ENCODE results near the gene RASEF.

The RASEF gene

DNA sequence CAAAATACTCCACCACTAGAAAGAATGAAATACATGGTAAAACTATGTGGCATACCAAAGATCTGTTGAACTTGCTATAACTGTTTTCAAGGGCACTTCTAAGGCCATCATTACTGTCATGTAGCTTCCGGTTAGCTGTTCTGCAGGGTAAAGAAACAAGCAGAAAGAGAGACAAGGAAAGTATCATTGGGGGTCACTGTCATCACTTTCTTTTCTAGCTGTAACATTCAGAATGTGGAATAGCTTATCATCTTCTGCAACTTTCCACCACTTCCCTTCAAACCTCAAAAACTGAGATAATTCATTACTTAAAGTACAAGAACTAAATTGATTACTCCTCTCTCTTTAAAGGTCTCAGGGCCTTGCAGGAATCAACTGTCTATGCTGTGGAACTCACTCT is 57.6 kb downstream of the RASEF start:
- DNase-seq (ENCODE audit: low spot score in 2 of 2) (no peak), ATAC-seq (replicated peaks; ENCODE audit: extremely low read depth, poor library complexity, severe bottlenecking) (no peak)
- H3K4me1 Mint-ChIP-seq, result no peaks in the 10 kb centered on the region
- peaks cover 24% of the 10 kb centered on the region for H3K9me3 Mint-ChIP-seq
- no peaks in the 10 kb centered on the region for H3K27me3 Mint-ChIP-seq
- no peak overlapping the region for H3K4me3 Mint-ChIP-seq
- no peak overlapping the region for H3K27ac Mint-ChIP-seq (ENCODE audit: low read depth)
- H3K36me3 Mint-ChIP-seq (ENCODE audit: insufficient read depth), result no peaks in the 10 kb centered on the region

DNA sequence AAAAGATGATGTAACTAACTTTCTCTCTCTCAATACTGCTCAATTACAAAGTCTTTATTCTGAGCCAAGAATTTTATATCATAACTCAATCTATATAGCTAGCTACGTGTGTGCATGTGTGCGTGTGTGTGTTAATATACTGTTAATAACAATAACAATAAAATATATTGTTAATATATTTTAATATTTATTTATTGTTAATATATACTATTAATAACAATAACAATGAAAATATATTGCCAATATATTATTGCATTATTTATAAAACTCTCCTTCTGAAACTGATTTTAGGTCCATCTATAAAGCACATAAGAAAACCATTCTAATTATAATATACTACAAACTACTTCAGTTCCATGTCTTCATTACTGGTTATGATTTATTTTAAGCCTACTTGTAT is 60.6 kb downstream of the RASEF start:
- H3K36me3 Mint-ChIP-seq (ENCODE audit: insufficient read depth), result no peaks in the 10 kb centered on the region
- no peak overlapping the region for H3K4me3 Mint-ChIP-seq
- peaks cover 7% of the 10 kb centered on the region for H3K9me3 Mint-ChIP-seq
- H3K27ac Mint-ChIP-seq (ENCODE audit: low read depth), result no peak overlapping the region
- ATAC-seq (replicated peaks; ENCODE audit: extremely low read depth, poor library complexity, severe bottlenecking), result no peak
- DNase-seq (ENCODE audit: low spot score in 2 of 2), result no peak
- H3K4me1 Mint-ChIP-seq, result no peaks in the 10 kb centered on the region
- H3K27me3 Mint-ChIP-seq, result no peaks in the 10 kb centered on the region

DNA sequence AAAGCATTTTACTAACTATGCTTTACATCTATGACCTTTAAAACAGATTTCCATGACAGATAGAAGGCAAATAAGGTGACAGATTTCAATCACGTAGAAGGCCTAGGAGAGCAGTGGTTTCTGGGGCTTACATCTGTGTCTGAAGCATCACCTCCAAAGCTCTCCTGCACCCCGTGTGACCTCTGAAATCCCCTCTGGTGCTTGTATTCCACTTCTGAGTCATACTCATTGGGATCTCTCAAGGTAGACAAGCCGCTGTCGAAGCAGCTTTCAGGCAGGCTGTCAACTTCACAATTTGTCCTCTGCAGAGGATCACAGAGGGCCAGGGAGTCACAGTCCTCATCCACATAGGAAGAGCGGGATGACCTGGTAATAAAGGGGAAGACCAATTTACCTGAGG is 62.2 kb downstream of the RASEF start:
- DNase-seq (ENCODE audit: low spot score in 2 of 2) (no peak), ATAC-seq (replicated peaks; ENCODE audit: extremely low read depth, poor library complexity, severe bottlenecking) (no peak)
- H3K36me3 Mint-ChIP-seq (ENCODE audit: insufficient read depth), result no peaks in the 10 kb centered on the region
- peaks cover under 1% of the 10 kb centered on the region for H3K9me3 Mint-ChIP-seq
- H3K4me3 Mint-ChIP-seq, result no peak overlapping the region
- no peaks in the 10 kb centered on the region for H3K27me3 Mint-ChIP-seq
- no peak overlapping the region for H3K27ac Mint-ChIP-seq (ENCODE audit: low read depth)
- no peaks in the 10 kb centered on the region for H3K4me1 Mint-ChIP-seq

DNA sequence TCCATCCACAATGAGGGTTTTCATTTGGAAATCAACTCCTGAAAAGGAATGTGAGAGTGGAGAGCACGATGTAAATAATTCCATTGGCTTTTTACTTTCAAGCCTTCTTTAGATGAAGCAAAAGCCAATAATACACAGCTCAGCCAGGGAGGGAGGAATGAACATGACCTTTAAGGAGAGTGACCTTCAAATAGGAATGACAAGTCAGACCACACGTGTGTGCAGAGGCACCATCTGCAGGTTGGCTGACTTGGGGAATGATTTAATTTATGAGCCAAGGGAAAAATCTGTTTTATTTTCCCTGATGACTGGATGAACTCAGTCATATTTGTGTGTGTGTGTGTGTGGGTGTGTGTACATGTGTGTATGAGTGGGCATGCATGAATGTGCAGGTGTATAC is 64.5 kb downstream of the RASEF start:
- no peak for DNase-seq (ENCODE audit: low spot score in 2 of 2)

DNA sequence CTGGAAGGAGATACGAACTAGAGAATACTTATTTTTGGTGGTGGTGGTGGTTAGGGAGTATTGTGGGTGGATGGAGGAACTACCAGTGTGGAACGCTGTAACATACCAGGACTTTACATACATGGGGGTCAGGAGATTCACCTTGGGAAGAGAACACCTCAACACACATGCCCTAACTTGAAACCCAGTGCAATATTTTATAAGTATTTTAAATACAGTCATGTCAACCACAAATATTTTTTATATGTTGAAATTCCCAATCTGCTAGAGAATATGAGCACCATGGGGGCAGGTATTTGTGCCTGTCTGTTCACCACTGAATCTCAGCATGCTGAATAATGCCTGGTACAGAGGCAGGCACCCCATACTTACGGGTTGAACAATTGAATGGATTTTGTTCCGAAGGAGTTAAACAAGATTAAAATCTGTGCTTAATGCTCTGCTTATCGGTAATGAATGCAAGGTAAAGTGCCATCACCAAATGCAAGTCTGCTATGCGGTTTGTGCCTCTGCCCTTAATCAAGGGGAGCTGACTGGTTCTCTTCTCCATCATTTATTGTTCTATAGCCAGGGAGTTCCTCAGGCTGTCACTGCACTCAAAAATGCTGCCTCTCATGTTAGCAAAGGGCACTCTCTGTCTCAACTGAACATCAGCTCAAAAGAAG is 65.3 kb downstream of the RASEF start:
- no peak for DNase-seq (ENCODE audit: low spot score in 2 of 2)
- no peak for ATAC-seq (replicated peaks; ENCODE audit: extremely low read depth, poor library complexity, severe bottlenecking)
- Mint-ChIP-seq H3K27ac (ENCODE audit: low read depth) (no peak overlapping the region), H3K4me1 (no peaks in the 10 kb centered on the region), H3K27me3 (no peaks in the 10 kb centered on the region), H3K4me3 (no peak overlapping the region), H3K36me3 (ENCODE audit: insufficient read depth) (no peaks in the 10 kb centered on the region), H3K9me3 (no peaks in the 10 kb centered on the region)

More for the DNA sequence above, 64.5 kb downstream of the RASEF start:
- H3K4me1 Mint-ChIP-seq, result no peaks in the 10 kb centered on the region
- H3K27me3 Mint-ChIP-seq, result no peaks in the 10 kb centered on the region
- H3K4me3 Mint-ChIP-seq, result no peak overlapping the region
- H3K36me3 Mint-ChIP-seq (ENCODE audit: insufficient read depth), result no peaks in the 10 kb centered on the region
- no peak overlapping the region for H3K27ac Mint-ChIP-seq (ENCODE audit: low read depth)
- ATAC-seq (replicated peaks; ENCODE audit: extremely low read depth, poor library complexity, severe bottlenecking), result no peak
- H3K9me3 Mint-ChIP-seq, result no peaks in the 10 kb centered on the region

DNA sequence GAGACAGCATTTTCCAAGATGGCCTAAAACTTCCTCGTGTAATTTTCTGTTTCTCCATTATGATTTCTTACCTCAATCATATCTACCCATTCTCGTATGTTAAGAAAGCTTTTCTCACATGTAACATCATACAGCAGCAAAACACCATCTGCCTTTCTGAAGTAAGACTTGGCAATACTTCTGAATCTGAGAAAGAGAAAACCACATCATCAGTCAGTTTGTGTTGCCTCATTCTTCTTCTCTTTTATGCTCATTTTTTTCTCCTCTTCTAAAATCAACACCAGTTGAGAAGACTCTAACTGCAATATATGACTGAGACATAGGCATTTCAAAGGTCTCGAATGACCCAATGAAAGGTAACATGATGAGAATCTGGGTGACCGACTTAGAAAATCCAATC is 66.0 kb downstream of the RASEF start:
- H3K27ac Mint-ChIP-seq (ENCODE audit: low read depth), result no peak overlapping the region
- H3K4me3 Mint-ChIP-seq, result no peak overlapping the region
- no peak for DNase-seq (ENCODE audit: low spot score in 2 of 2)
- no peak for ATAC-seq (replicated peaks; ENCODE audit: extremely low read depth, poor library complexity, severe bottlenecking)
- H3K27me3 Mint-ChIP-seq, result no peaks in the 10 kb centered on the region
- no peaks in the 10 kb centered on the region for H3K4me1 Mint-ChIP-seq
- no peaks in the 10 kb centered on the region for H3K9me3 Mint-ChIP-seq
- H3K36me3 Mint-ChIP-seq (ENCODE audit: insufficient read depth), result no peaks in the 10 kb centered on the region

DNA sequence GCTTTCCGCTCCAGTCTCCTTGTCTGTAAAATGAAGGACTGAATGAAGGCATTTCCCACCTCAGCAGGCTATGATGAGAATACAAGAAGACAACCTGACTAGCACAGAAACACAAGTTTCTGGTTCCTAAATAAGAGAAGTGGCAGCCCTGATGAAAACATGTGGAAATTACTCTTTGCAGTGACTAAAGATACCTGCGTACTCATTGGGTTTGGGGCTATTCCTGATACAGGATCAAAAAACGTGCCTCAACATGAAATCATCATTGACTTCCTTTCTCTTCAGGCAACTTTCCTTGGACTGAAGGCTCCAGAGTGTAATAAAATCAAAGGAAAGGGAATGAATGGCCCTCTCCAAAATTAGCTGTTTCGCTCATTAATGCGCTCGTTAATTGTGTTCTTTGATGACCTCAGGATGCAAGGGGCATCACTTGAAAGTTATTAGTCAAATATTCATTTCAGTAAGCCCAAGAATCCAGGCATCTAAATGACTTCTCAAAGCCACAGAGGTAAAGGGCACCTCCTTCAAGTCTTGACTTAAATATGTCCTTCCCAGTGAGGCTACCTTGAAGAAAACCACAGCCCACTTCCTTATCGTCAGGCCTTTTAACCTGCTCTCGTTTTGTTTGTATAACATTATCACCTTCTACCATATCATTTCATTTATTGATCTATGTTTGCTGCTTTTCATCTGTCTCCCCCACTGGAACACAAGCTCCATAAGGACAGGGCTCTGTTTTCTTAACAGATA is 68.9 kb downstream of the RASEF start:
- no peaks in the 10 kb centered on the region for H3K27me3 Mint-ChIP-seq
- H3K27ac Mint-ChIP-seq (ENCODE audit: low read depth), result no peak overlapping the region
- DNase-seq (ENCODE audit: low spot score in 2 of 2) (no peak), ATAC-seq (replicated peaks; ENCODE audit: extremely low read depth, poor library complexity, severe bottlenecking) (no peak)
- H3K4me3 Mint-ChIP-seq, result no peak overlapping the region
- no peaks in the 10 kb centered on the region for H3K4me1 Mint-ChIP-seq
- no peaks in the 10 kb centered on the region for H3K36me3 Mint-ChIP-seq (ENCODE audit: insufficient read depth)
- peaks cover 13% of the 10 kb centered on the region for H3K9me3 Mint-ChIP-seq

DNA sequence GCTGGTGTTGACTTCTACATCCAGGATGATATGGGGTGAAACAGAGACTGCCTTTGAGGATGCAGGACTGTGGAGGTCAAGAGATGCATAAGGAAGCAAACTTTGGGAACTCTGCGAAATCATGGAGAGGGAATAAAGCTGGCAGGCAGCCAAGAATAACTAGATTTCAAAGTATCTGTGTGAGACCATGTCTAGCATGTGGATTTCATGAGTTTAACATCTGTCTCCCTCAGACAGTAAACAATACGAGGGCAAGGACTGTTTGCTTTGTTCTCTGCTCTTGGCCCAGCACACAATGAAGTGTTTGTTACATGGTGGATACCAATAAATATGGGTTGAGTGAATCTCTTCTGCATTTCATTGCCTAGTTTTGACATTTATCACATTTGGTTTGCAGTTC is 71.3 kb downstream of the RASEF start:
- no peaks in the 10 kb centered on the region for H3K4me1 Mint-ChIP-seq
- H3K27ac Mint-ChIP-seq (ENCODE audit: low read depth), result no peak overlapping the region
- no peaks in the 10 kb centered on the region for H3K36me3 Mint-ChIP-seq (ENCODE audit: insufficient read depth)
- no peaks in the 10 kb centered on the region for H3K27me3 Mint-ChIP-seq
- no peak overlapping the region for H3K4me3 Mint-ChIP-seq
- no peak for ATAC-seq (replicated peaks; ENCODE audit: extremely low read depth, poor library complexity, severe bottlenecking)
- no peak for DNase-seq (ENCODE audit: low spot score in 2 of 2)
- peaks cover 13% of the 10 kb centered on the region for H3K9me3 Mint-ChIP-seq

DNA sequence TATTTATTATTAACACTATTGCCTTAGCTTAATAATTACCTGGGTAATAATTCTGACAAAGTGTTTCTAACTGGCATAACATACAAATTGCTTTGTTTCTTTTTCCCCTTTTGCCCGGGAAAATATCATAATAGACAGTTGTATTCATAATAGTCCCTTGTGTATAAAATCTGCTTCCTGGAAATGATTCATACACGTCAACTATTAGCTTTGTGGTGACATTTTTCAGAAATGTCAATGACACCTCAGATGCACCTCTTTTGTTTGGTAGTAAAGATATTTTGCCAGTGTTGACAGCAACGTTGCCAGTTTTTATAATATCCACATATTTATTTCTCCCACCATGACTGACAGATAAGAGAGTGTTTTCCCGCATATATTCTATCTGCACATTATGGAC is 73.0 kb downstream of the RASEF start:
- Mint-ChIP-seq H3K4me3 (no peak overlapping the region), H3K9me3 (peaks cover 15% of the 10 kb centered on the region), H3K27me3 (no peaks in the 10 kb centered on the region), H3K4me1 (no peaks in the 10 kb centered on the region), H3K27ac (ENCODE audit: low read depth) (no peak overlapping the region), H3K36me3 (ENCODE audit: insufficient read depth) (no peaks in the 10 kb centered on the region)
- DNase-seq (ENCODE audit: low spot score in 2 of 2), result no peak
- no peak for ATAC-seq (replicated peaks; ENCODE audit: extremely low read depth, poor library complexity, severe bottlenecking)

DNA sequence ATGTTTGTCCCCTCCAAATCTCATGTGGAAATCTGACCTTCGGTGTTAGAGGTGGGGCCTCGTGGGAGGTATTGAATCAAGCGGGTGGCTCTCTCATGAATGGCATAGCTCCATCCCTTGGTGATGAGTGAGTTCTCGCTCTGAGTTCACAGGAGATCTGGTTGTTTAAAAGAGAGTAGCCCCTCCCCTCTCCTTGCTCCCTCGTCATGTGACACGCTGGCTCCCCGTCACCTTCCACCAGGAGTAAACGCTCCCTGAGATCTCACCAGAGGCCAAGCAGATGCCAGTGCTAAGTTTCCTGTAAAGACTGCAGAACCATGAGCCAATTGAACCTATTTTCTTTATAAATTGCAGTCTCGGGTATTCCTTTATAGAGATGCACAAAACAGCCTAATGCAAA is 74.5 kb downstream of the RASEF start:
- Mint-ChIP-seq H3K36me3 (ENCODE audit: insufficient read depth) (no peaks in the 10 kb centered on the region), H3K9me3 (peaks cover 22% of the 10 kb centered on the region), H3K27ac (ENCODE audit: low read depth) (no peak overlapping the region), H3K27me3 (no peaks in the 10 kb centered on the region), H3K4me1 (no peaks in the 10 kb centered on the region), H3K4me3 (no peak overlapping the region)
- DNase-seq (ENCODE audit: low spot score in 2 of 2) (no peak), ATAC-seq (replicated peaks; ENCODE audit: extremely low read depth, poor library complexity, severe bottlenecking) (no peak)

DNA sequence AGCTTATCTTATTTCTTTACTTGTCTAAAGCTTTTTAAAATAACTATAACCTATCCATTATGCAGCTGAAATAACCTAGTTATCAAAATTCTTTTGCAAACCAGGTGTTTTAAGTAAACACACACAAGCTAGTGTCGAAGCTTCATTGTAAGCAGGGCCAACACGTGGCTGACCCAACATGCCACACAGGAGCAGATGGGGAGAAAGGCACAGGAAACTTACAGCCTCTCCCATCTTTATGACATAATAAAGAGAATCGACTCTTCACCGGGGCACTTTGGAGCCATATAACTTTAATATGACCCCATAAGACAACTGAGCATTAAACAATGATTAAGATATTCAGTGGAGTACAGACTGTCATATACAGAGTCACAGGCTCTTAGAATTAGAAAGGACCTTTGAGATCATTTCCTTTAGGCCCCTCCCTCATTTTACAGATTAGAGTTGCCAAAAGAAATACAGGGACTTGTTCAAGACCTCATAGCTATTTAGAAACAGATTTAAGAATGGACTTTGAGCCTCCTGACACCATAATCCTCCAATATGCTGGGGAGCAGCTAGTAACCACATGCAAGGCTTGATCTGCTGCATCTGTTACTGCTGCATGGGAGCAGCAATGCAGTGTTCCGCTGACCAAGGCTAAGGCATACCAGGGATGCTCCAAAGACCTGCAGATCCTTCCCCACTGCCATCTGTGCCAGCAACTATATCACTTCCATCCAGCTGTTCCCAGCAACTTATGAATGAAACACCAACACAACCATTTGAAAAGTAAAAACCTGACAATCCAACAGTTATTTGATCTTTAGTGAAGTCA is 75.4 kb downstream of the RASEF start:
- H3K27ac Mint-ChIP-seq (ENCODE audit: low read depth), result no peak overlapping the region
- no peaks in the 10 kb centered on the region for H3K27me3 Mint-ChIP-seq
- no peaks in the 10 kb centered on the region for H3K4me1 Mint-ChIP-seq
- H3K36me3 Mint-ChIP-seq (ENCODE audit: insufficient read depth), result no peaks in the 10 kb centered on the region
- peaks cover 22% of the 10 kb centered on the region for H3K9me3 Mint-ChIP-seq
- no peak for ATAC-seq (replicated peaks; ENCODE audit: extremely low read depth, poor library complexity, severe bottlenecking)
- DNase-seq (ENCODE audit: low spot score in 2 of 2), result no peak
- no peak overlapping the region for H3K4me3 Mint-ChIP-seq

DNA sequence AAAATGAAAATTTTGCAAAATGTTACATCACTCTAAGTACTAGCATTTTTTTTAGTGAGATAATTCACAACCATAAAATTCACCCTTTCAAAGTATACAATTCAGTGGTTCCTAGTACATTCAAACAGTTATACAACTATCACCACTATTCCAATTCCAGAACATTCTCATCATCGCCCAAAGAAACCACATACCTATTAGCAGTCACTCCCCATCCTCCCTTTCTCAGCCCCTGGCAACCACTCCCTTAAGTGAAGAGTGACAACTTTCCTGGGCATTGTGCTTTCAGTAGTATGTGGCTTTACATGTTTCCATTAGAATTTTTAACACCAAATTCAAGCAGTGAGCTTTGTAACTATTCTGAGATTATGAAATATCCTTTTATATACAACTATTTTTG is 81.4 kb downstream of the RASEF start:
- H3K27ac Mint-ChIP-seq (ENCODE audit: low read depth), result no peak overlapping the region
- H3K4me1 Mint-ChIP-seq, result no peaks in the 10 kb centered on the region
- ATAC-seq (replicated peaks; ENCODE audit: extremely low read depth, poor library complexity, severe bottlenecking) (no peak), DNase-seq (ENCODE audit: low spot score in 2 of 2) (no peak)
- no peaks in the 10 kb centered on the region for H3K27me3 Mint-ChIP-seq
- peaks cover 14% of the 10 kb centered on the region for H3K9me3 Mint-ChIP-seq
- H3K4me3 Mint-ChIP-seq, result no peak overlapping the region
- no peaks in the 10 kb centered on the region for H3K36me3 Mint-ChIP-seq (ENCODE audit: insufficient read depth)

DNA sequence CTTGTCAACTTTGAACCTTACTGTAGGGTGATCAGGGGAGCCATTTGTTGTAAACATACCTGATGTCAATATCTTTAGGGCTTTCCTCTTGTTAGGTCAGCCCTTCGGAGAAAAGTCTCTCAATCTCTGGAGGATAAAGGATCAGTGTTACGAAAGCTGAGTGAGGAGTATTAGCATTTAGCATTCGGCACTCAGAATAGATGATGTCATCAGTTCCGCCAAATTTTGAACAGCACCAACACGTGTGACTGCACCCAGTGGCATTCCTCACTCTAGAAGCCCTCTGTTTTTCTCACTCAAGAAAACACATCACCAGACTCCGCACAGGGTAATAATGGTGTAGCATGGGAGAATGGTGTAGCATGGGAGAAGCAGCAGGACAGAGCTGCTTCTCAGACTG is 87.8 kb downstream of the RASEF start:
- ATAC-seq (replicated peaks; ENCODE audit: extremely low read depth, poor library complexity, severe bottlenecking), result no peak
- H3K27ac Mint-ChIP-seq (ENCODE audit: low read depth), result no peak overlapping the region
- peaks cover 5% of the 10 kb centered on the region for H3K9me3 Mint-ChIP-seq

More for the DNA sequence above, 87.8 kb downstream of the RASEF start:
- Mint-ChIP-seq H3K36me3 (ENCODE audit: insufficient read depth) (no peaks in the 10 kb centered on the region), H3K4me1 (no peaks in the 10 kb centered on the region), H3K4me3 (no peak overlapping the region), H3K27me3 (no peaks in the 10 kb centered on the region)
- no peak for DNase-seq (ENCODE audit: low spot score in 2 of 2)

Measured in central memory CD8-positive, alpha-beta T cell (primary cell).